HG02884 (cell line): Measurements from ENCODE around the gene KRTAP3-2.

Experiments
- ATAC-seq: cut with Tn5 transposase; IDR thresholded peaks from one replicate; pipeline ENCODE4 v1.9.1; 2021; ENCODE audit warnings: mild to moderate bottlenecking, moderate library complexity; ENCODE audit not compliant: unreplicated experiment

KRTAP3-2 gene

GRCh38 chr17:41012326-41013120, 12.8 kb upstream of the KRTAP3-2 start:
- ATAC-seq: no peak

GRCh38 chr17:41010441-41010840, 10.7 kb upstream of the KRTAP3-2 start:
- ATAC-seq: no peak

- no peak for ATAC-seq
Measured at GRCh38 chr17:41009936-41010335, 10.2 kb upstream of the KRTAP3-2 start.

- ATAC-seq: no peak
Measured at GRCh38 chr17:41009301-41009760, 9.6 kb upstream of the KRTAP3-2 start.

- no peak for ATAC-seq
Measured at GRCh38 chr17:41008811-41009210, 9.1 kb upstream of the KRTAP3-2 start, which contains the start of gene KRTAP3-1. Gene KRTAP3-1 (minus strand): TSS chr17:41009128. CDS start chr17:41009074, 54 bp downstream.

GRCh38 chr17:41004397-41004796, 4.7 kb upstream of the KRTAP3-2 start:
- no peak for ATAC-seq

GRCh38 chr17:41003926-41004325, 4.2 kb upstream of the KRTAP3-2 start:
- ATAC-seq: no peak

- ATAC-seq: no peak
Measured at GRCh38 chr17:41002814-41003213, 3.1 kb upstream of the KRTAP3-2 start.

GRCh38 chr17:41001795-41002194, 2.1 kb upstream of the KRTAP3-2 start:
- ATAC-seq: no peak

- no peak for ATAC-seq
Measured at GRCh38 chr17:40997361-40997760, 2.3 kb downstream of the KRTAP3-2 start.

- ATAC-seq: no peak
Measured at GRCh38 chr17:40996829-40997228, 2.9 kb downstream of the KRTAP3-2 start.

- no peak for ATAC-seq
Measured at GRCh38 chr17:40995116-40995515, 4.6 kb downstream of the KRTAP3-2 start.

- ATAC-seq: no peak
Measured at GRCh38 chr17:40993839-40994238, 5.9 kb downstream of the KRTAP3-2 start, which contains the start of gene KRTAP3-3. Gene KRTAP3-3 (minus strand): TSS chr17:40994164. CDS start chr17:40994097, 67 bp downstream.

GRCh38 chr17:40993084-40993483, 6.6 kb downstream of the KRTAP3-2 start:
- ATAC-seq: no peak

GRCh38 chr17:40992666-40993065, 7.0 kb downstream of the KRTAP3-2 start:
- ATAC-seq: no peak

- ATAC-seq: no peak
Measured at GRCh38 chr17:40986920-40987319, 12.8 kb downstream of the KRTAP3-2 start.

GRCh38 chr17:40984226-40984625, 15.5 kb downstream of the KRTAP3-2 start, which contains the start of gene KRT40:
Gene KRT40 (minus strand): TSS chr17:40984326. CDS start chr17:40984273, 53 bp downstream.
- ATAC-seq: no peak

- no peak for ATAC-seq
Measured at GRCh38 chr17:40981115-40981514, 18.6 kb downstream of the KRTAP3-2 start.

GRCh38 chr17:40980596-40980995, 19.1 kb downstream of the KRTAP3-2 start:
- no peak for ATAC-seq

- no peak for ATAC-seq
Measured at GRCh38 chr17:40980117-40980516, 19.6 kb downstream of the KRTAP3-2 start.

GRCh38 chr17:40978575-40979151, 21.0 kb downstream of the KRTAP3-2 start:
- ATAC-seq: no peak

- no peak for ATAC-seq
Measured at GRCh38 chr17:40975516-40975915, 24.2 kb downstream of the KRTAP3-2 start.
